ENCODE results near the gene TUT7.

DNA sequence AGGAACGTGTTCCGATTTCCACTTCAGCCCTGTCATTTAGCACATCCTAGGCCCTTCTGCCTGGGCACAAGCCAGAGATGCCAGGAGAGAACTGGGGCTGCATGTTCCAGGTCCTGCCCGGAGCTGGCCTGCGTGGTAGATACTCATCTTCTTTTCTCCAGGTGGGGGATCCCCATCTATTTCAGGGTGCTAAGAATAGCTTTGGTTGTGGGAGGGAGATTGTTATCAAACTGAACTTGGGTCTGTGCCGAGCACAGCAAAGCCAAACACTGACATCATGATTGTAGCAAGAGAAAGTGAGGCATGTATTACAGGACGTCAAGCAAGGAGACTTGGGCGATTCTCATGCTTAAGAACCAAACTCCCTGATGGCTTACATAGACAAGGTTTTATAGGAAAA is 113.0 kb downstream of the TUT7 start:
- TF ChIP-seq RAD21 (conservative IDR thresholded peaks at IDR 0.05) (no peak), EZH2 (IDR thresholded peaks at IDR 0.05; ENCODE audit: borderline replicate concordance, insufficient read depth, low read length, poor library complexity, severe bottlenecking) (no peak), POLR2AphosphoS5 (IDR thresholded peaks at IDR 0.05) (no peak), MXI1 (conservative IDR thresholded peaks at IDR 0.05; ENCODE audit: poor library complexity, severe bottlenecking) (no peak), EP300 (conservative IDR thresholded peaks at IDR 0.05; ENCODE audit: poor library complexity, severe bottlenecking) (no peak), SMC3 (conservative IDR thresholded peaks at IDR 0.05; ENCODE audit: poor library complexity) (no peak), TAF1 (IDR thresholded peaks at IDR 0.05; ENCODE audit: low read depth) (no peak)
- TF ChIP-seq, protein P1, sequence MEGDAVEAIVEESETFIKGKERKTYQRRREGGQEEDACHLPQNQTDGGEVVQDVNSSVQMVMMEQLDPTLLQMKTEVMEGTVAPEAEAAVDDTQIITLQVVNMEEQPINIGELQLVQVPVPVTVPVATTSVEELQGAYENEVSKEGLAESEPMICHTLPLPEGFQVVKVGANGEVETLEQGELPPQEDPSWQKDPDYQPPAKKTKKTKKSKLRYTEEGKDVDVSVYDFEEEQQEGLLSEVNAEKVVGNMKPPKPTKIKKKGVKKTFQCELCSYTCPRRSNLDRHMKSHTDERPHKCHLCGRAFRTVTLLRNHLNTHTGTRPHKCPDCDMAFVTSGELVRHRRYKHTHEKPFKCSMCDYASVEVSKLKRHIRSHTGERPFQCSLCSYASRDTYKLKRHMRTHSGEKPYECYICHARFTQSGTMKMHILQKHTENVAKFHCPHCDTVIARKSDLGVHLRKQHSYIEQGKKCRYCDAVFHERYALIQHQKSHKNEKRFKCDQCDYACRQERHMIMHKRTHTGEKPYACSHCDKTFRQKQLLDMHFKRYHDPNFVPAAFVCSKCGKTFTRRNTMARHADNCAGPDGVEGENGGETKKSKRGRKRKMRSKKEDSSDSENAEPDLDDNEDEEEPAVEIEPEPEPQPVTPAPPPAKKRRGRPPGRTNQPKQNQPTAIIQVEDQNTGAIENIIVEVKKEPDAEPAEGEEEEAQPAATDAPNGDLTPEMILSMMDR (IDR thresholded peaks at IDR 0.05; ENCODE audit: poor library complexity, severe bottlenecking) = no peak
- TF ChIP-seq, protein P2, sequence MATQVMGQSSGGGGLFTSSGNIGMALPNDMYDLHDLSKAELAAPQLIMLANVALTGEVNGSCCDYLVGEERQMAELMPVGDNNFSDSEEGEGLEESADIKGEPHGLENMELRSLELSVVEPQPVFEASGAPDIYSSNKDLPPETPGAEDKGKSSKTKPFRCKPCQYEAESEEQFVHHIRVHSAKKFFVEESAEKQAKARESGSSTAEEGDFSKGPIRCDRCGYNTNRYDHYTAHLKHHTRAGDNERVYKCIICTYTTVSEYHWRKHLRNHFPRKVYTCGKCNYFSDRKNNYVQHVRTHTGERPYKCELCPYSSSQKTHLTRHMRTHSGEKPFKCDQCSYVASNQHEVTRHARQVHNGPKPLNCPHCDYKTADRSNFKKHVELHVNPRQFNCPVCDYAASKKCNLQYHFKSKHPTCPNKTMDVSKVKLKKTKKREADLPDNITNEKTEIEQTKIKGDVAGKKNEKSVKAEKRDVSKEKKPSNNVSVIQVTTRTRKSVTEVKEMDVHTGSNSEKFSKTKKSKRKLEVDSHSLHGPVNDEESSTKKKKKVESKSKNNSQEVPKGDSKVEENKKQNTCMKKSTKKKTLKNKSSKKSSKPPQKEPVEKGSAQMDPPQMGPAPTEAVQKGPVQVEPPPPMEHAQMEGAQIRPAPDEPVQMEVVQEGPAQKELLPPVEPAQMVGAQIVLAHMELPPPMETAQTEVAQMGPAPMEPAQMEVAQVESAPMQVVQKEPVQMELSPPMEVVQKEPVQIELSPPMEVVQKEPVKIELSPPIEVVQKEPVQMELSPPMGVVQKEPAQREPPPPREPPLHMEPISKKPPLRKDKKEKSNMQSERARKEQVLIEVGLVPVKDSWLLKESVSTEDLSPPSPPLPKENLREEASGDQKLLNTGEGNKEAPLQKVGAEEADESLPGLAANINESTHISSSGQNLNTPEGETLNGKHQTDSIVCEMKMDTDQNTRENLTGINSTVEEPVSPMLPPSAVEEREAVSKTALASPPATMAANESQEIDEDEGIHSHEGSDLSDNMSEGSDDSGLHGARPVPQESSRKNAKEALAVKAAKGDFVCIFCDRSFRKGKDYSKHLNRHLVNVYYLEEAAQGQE (IDR thresholded peaks at IDR 0.05; ENCODE audit: borderline replicate concordance) = no peak
